Thyroid gland (tissue), 4 donors: ENCODE results near the gene MAN1B1. TPM values are rescaled to one million over a fixed set of nuclear protein-coding genes. Genes with fewer than 3 reads are reported as not detected.

Experiments used
- DNase-seq, 2 donors: peaks; one replicate each; pipeline ENCODE4 v3.0.0-alpha.2; 2019
- H3K27ac ChIP-seq, 3 donors: fragments of 200-600 bp; sonication (generic); 1 replicate in 2 of 3; 2 replicates in 1 of 3; pipeline ENCODE4 v1.5.1; 2016 to 2019; ENCODE audit warnings: mild to moderate bottlenecking in 1 of 3, moderate library complexity in 1 of 3
- H3K27me3 ChIP-seq: fragments of 200-600 bp; sonication (generic); one replicate; pipeline ENCODE4 v1.5.1; 2019
- H3K36me3 ChIP-seq, 2 donors: fragments of 200-600 bp; sonication (generic); one replicate each; pipeline ENCODE4 v1.5.1; 2016 to 2019
- H3K4me1 ChIP-seq, 2 donors: fragments of 200-600 bp; sonication (generic); one replicate each; pipeline ENCODE4 v1.5.1; 2017 to 2019
- H3K4me3 ChIP-seq, 3 donors: fragments of 200-600 bp; sonication (generic); replicated peaks in 1 of 3; 1 replicate in 2 of 3; 2 replicates in 1 of 3; pipeline ENCODE4 v1.5.1; 2016; ENCODE audit warnings: mild to moderate bottlenecking in 1 of 3
- H3K9me3 ChIP-seq: fragments of 200-600 bp; sonication (generic); one replicate; pipeline ENCODE4 v1.5.1; 2017
- POLR2A ChIP-seq, 2 donors: fragments of 450-650 bp; IDR thresholded peaks; one replicate each; pipeline ENCODE4 v1.6.1; 2017; ENCODE audit warnings: antibody characterized with exemption in 2 of 2, mild to moderate bottlenecking in 2 of 2, moderate library complexity in 1 of 2
- WGBS, 2 donors: methylation state at CpG; one replicate each; pipeline ENCODE4 v1.1.5; 2017; 5-methylcytosine and 5-hydroxymethylcytosine counted together
- intact Hi-C: fragments of 100-400 bp; cut with DNase I; formaldehyde crosslinking; loops from one replicate; pipeline ENCODE4 v1.15.1; 2023
- total RNA-seq, 4 donors: library from RNA; depleted of rRNA; stranded (reverse); fragments of >200 nt; gene quantifications; one replicate each; pipeline ENCODE4 v1.2.3, GENCODE V29; 2016
- TF ChIP-seq, protein P1 (sequence below), 6 experiments: fragments of 200-600 bp in 3 of 6; fragments of 450-650 bp in 3 of 6; sonication (generic) in 3 of 6; IDR thresholded peaks; one replicate each; pipeline ENCODE4 v1.5.1; 2016 to 2019; ENCODE audit warnings: antibody characterized with exemption in 6 of 6, mild to moderate bottlenecking in 2 of 6, inconsistent platforms in 1 of 6, moderate library complexity in 1 of 6

Gene MAN1B1
- total RNA-seq, 4 donors from 2014 or later = 48.2 to 73.8 (median 67.2) TPM

DNA sequence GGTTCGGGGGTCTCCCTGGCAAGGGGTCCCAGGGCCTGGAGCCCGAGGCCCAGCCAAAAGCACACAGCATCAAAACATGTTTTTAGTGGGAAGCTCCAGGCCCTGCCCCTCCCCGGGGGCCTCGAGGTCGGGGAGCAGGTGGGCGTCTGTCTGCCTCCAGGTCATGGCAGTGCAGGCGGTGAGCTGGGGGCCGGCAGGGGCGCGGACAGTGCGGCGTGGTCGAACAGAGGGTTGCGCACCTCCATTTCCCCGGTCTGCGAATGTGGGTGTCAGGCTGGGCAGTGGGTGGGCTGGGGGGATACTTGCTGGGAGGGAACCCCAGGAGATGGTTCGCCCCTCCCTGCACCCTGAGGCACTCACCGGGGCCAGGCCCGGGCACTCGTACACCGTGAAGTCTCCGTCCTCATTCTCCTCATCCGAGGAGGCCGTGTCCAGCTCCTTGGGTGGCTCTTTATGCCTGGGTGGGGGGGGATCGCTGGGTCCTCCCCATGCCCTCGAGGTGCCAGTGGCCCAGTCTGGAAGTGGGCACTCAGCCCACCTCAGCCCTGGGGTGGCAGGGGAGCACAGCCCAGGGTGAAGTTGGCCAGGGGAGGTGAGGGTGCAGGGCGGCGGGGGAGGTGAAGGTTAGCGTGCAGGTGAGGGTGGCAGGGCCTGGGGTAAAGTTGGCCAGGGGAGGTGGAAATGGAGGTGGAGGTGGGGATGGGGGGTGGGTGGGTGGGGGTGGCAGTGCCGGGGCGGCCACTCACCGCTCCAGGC is 47.0 kb upstream of the MAN1B1 start:
- Histone ChIP-seq H3K4me3 (no peak overlapping the region), H3K4me1 (peaks cover 9 to 17% of the 10 kb centered on the region in 2 donors), H3K27me3 (no peaks in the 10 kb centered on the region), H3K9me3 (no peaks in the 10 kb centered on the region), H3K36me3 (peaks cover 0 to 8% of the 10 kb centered on the region in 2 donors), H3K27ac (no peak overlapping the region)
- TF ChIP-seq, protein P1, sequence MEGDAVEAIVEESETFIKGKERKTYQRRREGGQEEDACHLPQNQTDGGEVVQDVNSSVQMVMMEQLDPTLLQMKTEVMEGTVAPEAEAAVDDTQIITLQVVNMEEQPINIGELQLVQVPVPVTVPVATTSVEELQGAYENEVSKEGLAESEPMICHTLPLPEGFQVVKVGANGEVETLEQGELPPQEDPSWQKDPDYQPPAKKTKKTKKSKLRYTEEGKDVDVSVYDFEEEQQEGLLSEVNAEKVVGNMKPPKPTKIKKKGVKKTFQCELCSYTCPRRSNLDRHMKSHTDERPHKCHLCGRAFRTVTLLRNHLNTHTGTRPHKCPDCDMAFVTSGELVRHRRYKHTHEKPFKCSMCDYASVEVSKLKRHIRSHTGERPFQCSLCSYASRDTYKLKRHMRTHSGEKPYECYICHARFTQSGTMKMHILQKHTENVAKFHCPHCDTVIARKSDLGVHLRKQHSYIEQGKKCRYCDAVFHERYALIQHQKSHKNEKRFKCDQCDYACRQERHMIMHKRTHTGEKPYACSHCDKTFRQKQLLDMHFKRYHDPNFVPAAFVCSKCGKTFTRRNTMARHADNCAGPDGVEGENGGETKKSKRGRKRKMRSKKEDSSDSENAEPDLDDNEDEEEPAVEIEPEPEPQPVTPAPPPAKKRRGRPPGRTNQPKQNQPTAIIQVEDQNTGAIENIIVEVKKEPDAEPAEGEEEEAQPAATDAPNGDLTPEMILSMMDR (IDR thresholded peaks at IDR 0.05) = no peak
- TF ChIP-seq POLR2A (IDR thresholded peaks at IDR 0.05) = no peak
- intact Hi-C loops = loop anchor here (10.0 kb wide), 1 partner anchor 195 kb away; the partner anchor contains the start of genes AJM1 and PHPT1
- DNase-seq = no peak
- 89 to 91% methylated on average over 22 to 27 of the region's 32 CpGs for WGBS, 2 donors

DNA sequence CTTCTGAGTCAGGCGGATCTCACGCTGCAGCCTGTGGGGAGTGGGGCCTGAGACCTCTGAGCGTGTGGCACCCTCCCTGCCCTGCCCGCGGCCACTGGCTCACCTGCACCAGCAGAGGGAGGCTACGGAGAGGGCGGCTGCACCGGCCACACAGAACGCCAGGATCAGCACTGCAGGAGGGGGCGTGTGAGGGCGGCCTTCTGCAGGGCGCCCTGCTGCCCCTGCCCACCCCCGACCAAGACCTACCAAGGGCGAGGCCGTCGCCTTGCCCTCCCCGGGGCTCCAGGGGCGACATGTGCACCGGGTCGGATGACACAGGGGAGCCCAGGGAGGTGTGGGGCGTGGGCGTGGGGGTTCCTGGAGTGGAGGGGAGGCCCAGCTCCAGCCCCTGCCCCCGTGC is 46.2 kb upstream of the MAN1B1 start:
- H3K4me3 ChIP-seq = no peak overlapping the region

DNA sequence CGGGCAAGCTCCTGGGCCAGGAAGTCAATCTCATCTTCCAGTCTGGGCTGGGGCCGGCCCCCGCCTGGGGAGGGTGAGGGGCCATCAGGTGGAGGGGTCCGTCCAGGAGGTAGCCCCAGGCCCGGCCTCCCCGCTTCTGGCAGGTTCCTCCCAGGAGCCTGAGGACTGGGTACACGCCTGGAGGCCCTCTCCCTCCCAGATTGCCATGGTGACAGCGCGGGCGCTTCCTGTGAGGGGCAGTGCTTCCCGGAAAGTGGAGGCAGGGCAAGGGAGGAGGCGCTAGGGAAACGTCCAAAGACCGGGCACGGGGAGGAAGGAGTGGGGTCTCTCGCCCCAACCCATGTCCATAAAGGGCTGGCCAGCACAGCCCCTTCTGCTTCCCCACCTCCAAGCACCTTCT is 45.7 kb upstream of the MAN1B1 start:
- H3K27ac ChIP-seq = no peak overlapping the region
- H3K4me3 ChIP-seq = no peak overlapping the region
- WGBS, 2 donors = 59 to 80% methylated on average over 1 to 12 of the region's 16 CpGs
- DNase-seq = no peak
- no peaks in the 10 kb centered on the region for H3K9me3 ChIP-seq
- H3K27me3 ChIP-seq = no peaks in the 10 kb centered on the region
- H3K36me3 ChIP-seq = peaks cover 0 to 8% of the 10 kb centered on the region in 2 donors
- H3K4me1 ChIP-seq = peaks cover 2 to 15% of the 10 kb centered on the region in 2 donors
- intact Hi-C loops = no loop called here
- TF ChIP-seq, protein P1 (IDR thresholded peaks at IDR 0.05) = no peak
- TF ChIP-seq POLR2A (IDR thresholded peaks at IDR 0.05) = no peak

More for the DNA sequence above, 46.2 kb upstream of the MAN1B1 start:
- 88 to 89% methylated on average over 12 to 22 of the region's 23 CpGs for WGBS, 2 donors
- peaks cover under 1 to 17% of the 10 kb centered on the region in 2 donors for H3K4me1 ChIP-seq
- H3K27ac ChIP-seq = no peak overlapping the region
- TF ChIP-seq POLR2A (IDR thresholded peaks at IDR 0.05) = no peak
- TF ChIP-seq, protein P1 (IDR thresholded peaks at IDR 0.05) = no peak
- intact Hi-C loops = no loop called here
- no peaks in the 10 kb centered on the region for H3K27me3 ChIP-seq
- no peak for DNase-seq
- no peaks in the 10 kb centered on the region for H3K9me3 ChIP-seq
- H3K36me3 ChIP-seq = peaks cover 0 to 8% of the 10 kb centered on the region in 2 donors

DNA sequence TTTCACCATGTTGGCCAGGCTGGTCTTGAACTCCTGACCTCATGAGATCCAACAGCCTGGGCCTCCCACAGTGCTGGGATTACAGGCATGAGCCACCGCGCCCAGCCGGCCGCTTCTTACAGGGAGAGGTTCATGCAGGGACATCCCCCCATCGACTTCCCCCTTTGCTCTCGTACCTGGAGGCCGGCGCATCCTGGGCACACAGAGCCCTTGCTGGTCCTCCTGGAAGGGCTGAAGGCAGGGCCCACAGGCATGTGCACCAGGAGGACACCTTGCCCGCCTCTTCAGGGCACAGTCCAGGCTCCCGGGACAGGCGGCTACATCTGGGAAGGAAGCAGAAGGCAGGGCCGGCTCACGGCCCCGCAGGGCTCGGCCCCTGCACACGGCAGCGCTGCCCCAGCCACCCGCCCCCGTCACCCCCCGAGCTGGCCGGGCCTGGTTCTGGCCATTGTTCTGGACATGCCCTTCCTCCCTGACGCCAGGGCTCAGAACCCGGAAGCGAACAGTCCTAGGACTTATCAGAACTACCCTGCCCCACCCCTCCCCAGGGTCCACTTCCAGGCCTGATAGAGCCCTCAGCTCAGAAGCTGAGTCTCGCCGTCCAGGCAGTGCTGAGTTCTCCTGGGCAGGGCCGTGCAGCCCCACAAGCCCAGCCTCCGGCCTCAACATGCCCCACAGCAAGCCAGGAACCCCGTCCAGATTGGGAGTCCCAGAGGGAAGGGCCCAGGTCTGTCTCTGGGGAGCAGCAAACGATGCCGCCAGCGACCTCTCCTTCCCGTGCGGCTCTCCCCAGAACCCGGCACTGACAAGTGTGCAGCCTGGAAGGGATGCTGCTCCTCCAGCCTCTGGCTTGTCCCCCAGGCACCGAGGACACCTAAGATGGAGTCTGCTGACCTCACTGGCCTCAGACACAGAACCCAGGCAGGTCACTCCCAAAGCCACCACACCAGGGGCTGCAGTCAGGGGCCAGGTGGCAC is 43.7 kb upstream of the MAN1B1 start:
- no peaks in the 10 kb centered on the region for H3K9me3 ChIP-seq
- peaks cover 6 to 19% of the 10 kb centered on the region in 2 donors for H3K4me1 ChIP-seq
- H3K36me3 ChIP-seq = peaks cover 0 to 8% of the 10 kb centered on the region in 2 donors
- 71 to 80% methylated on average over 7 to 11 of the region's 36 CpGs for WGBS, 2 donors
- H3K4me3 ChIP-seq = no peak overlapping the region
- H3K27me3 ChIP-seq = peaks cover 5% of the 10 kb centered on the region
- no peak for TF ChIP-seq POLR2A (IDR thresholded peaks at IDR 0.05)
- TF ChIP-seq, protein P1 (IDR thresholded peaks at IDR 0.05) = no peak
- H3K27ac ChIP-seq = peak overlapping the region in 1 of 3 donors; percentile 48
- intact Hi-C loops = no loop called here
- no peak for DNase-seq
